GM19438 (cell line): Measurements from ENCODE around the gene NGRN.

Source experiments
- ATAC-seq: cut with Tn5 transposase; IDR thresholded peaks from one replicate; pipeline ENCODE4 v1.9.1; 2021; ENCODE audit warnings: low read depth; ENCODE audit not compliant: unreplicated experiment

Gene NGRN, protein sequence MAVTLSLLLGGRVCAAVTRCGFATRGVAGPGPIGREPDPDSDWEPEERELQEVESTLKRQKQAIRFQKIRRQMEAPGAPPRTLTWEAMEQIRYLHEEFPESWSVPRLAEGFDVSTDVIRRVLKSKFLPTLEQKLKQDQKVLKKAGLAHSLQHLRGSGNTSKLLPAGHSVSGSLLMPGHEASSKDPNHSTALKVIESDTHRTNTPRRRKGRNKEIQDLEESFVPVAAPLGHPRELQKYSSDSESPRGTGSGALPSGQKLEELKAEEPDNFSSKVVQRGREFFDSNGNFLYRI

DNA sequence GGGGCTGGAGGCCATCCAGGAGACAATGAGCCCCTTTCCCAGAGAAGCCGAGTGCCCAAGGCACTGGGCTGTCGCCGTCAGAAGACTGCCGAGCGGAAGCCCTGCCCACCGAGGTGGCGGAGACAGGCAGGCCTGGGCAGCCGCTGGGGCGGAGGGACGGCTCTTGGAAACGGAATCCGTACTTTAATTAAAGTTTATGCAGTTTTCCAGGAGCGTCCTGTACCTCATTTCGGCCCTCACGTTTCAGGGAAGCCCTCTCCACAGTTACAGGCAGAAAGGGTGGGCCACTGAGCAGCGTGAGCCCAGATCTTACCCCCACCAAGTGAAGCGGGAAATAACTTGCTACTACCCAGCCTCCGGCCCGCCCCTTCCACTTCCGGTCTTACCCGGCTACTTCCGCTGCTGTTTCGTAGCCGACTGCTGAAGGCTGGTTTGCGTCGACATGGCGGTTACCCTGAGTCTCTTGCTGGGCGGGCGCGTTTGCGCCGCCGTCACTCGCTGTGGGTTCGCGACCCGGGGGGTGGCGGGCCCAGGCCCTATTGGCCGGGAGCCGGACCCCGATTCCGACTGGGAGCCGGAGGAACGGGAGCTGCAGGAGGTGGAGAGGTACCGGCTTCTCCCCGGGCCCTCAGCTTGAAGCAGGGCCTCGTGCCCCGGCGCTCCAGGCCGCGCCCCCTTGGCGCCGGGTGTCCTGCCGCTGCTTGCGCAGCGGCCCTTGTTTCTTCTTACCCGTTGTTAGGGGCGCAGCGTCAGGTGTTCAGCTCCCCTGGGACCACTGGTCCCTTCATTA lies at the start of gene NGRN:
Gene NGRN, plus strand, starts transcription at position 402 of the 790 bp plus-strand sequence. Its CDS starts 41 bp downstream, at position 443.
- ATAC-seq: peak; percentile 94

DNA sequence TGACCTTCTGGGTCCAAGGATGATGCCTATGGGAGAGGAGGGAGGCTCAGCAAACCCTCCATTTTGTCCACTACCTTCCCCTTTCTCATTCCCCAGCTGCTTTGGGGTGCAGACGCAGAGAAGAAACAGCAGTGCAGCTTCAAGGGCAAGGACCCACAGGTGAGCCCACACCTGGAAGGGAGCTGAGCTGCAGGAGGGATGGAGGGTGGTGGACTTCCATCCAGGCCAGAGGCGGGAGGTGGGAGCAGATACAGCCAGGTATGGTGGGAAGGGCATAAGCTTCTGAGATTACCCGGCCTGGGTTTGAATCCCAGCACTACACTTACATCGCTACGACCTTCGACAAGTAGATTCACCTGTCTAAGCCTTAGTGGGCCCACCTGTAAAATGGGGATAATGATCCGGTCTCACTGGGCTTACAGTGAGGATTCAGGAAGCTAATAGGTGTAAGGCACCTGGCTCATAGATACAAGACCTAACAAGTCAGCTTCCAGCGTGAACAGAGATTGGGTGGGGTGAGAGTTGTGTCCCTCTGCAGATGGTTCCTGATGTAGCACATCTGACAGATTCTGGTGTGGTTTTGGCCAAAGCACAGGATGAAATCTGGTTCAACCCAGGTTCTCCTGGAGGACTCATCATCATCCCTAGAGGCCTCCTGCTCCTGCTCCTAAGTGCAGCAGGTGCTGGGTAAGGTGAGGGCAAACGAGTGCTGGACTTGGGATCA lies 47.6 kb upstream of the NGRN start:
- ATAC-seq: no peak

DNA sequence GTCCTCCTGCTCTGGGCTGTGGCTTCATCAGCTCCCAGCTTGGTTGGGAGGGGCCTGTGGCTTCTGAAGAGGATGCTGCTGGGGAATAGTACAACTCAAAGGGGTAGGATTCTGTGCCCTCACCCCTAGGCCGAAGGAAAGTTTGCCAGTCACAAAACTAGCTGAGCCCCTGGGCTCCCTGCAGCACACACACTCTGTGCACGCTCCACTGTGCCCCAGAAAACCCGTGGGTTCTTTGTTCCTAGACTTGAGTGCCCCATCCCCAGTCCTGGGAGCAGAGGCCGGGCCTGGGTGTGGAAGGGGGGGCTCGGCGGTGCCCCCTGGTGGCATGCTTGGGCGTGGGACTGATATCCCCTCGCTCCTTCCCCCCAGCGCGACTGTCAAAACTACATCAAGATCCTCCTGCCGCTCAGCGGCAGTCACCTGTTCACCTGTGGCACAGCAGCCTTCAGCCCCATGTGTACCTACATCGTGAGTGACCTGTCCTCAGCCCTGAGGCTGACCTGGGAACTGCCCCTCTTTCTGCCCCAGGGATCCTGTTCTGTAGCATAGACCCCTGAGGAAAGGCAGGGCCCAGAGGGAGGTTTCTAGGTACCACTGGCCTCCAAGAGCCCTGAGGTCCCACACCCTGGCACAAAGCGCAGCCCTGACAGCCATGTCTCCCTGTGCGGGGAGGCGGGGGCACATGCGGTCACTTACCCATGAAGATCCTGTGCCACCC lies 45.9 kb upstream of the NGRN start:
- ATAC-seq: no peak

DNA sequence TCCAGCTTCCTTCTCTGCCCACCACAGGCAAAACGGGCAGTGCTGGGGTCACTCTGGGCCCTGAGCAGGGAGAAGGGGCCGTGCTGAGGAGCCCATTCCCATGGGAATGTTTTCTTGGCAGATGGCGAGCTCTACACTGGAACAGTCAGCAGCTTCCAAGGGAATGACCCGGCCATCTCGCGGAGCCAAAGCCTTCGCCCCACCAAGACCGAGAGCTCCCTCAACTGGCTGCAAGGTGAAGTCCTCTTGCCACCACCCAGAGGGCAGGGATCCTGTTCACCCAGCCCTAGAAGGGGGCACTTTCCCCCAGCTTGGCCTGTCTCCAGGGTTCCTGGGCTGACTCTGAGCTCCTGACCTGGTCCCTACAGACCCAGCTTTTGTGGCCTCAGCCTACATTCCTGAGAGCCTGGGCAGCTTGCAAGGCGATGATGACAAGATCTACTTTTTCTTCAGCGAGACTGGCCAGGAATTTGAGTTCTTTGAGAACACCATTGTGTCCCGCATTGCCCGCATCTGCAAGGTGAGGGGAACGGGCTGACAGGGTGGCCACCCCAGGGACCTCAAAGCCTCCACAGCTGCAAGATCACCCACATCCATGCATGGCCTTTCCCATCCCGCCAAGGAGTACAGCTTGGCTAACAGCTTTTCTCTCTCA lies 44.1 kb upstream of the NGRN start:
- ATAC-seq: no peak

DNA sequence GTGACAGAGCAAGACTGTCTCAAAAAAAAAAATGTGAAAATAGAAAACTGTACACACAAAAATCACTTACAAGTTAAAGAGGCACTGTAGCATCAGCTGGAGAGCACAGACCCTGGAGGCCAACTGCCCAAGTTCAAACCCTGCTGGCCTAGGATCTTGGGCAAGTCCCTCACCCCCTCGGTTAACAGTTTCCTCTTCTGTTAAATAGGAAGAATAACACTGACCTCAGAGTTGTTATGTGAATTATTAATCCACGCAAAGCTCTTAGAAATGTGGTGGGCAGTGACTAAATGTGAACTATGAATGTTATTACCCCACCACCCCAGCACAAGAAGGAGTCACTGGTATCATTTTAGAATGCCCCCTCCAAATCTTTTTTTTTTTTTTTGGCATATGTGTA lies 42.9 kb upstream of the NGRN start:
- no peak for ATAC-seq

DNA sequence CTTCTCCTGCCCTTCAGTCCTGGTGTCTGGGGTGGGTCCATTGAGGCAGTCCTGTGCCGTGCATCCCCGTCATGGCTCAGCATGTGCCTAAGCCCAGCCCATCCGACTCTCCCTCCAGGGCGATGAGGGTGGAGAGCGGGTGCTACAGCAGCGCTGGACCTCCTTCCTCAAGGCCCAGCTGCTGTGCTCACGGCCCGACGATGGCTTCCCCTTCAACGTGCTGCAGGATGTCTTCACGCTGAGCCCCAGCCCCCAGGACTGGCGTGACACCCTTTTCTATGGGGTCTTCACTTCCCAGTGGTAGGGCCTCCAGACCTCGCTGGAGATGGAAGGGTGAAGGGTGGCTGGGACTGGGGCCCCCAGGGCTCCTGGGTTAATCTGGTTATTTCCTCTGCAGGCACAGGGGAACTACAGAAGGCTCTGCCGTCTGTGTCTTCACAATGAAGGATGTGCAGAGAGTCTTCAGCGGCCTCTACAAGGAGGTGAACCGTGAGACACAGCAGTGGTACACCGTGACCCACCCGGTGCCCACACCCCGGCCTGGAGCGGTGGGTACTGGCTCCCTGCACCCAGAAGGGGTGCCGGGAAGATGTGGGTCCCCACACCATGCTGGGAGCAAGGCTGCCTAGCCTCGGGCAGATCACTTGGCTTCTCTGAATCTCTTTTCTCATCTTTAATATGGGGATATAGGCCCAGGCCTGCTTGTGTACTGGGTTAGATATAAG lies 41.9 kb upstream of the NGRN start:
- no peak for ATAC-seq

DNA sequence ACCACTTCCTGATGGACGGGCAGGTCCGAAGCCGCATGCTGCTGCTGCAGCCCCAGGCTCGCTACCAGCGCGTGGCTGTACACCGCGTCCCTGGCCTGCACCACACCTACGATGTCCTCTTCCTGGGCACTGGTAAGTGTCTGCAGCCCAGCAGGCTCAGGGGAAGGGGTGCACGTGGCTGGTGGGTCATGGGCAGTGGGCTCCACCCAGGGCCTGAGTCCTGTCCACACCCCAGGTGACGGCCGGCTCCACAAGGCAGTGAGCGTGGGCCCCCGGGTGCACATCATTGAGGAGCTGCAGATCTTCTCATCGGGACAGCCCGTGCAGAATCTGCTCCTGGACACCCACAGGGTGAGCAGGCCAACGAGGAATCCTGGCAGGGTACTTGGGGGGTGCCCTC lies 40.4 kb upstream of the NGRN start:
- ATAC-seq: no peak

DNA sequence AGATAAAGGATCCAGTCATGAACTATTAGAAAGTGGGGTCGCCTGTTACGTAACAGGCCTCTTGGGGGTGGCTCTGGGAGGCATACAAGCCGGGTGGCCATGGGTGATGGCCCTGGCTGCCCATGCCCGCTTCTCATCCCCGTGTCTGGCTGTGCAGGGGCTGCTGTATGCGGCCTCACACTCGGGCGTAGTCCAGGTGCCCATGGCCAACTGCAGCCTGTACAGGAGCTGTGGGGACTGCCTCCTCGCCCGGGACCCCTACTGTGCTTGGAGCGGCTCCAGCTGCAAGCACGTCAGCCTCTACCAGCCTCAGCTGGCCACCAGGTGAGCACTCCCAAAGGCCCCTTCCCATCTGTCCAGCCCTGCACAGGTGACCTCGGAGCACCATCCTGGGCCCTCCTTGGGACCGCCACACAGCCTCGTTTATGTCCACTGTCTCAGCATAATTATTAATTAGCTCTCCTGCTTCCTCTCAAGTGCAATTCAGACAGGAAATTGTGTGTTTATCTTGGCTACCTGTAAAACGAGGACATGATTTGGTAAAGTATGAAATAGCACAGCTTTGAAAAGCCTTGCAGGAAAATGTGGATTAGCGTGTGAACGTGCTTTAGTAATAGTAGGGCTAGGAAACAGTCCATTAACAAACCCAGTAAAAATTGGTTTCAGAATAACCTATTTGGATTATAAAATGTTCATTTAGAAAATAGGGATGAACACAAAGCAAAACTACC lies 39.8 kb upstream of the NGRN start:
- no peak for ATAC-seq

DNA sequence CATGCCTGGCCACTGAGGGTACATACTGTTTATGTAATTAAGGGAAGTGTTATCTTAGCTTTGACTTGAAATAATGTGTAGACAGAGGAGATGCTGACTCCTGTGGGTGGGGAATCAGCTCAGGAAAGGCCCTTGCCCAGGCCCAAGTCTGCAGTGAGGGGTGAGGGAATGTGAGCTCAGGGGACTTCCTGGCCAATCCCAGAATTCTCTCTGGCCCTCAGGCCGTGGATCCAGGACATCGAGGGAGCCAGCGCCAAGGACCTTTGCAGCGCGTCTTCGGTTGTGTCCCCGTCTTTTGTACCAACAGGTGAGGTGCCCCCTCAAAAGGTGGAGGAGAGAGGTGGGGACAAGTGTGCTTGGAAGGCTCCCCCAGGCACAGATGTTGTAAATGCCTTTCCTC lies 38.1 kb upstream of the NGRN start:
- no peak for ATAC-seq

DNA sequence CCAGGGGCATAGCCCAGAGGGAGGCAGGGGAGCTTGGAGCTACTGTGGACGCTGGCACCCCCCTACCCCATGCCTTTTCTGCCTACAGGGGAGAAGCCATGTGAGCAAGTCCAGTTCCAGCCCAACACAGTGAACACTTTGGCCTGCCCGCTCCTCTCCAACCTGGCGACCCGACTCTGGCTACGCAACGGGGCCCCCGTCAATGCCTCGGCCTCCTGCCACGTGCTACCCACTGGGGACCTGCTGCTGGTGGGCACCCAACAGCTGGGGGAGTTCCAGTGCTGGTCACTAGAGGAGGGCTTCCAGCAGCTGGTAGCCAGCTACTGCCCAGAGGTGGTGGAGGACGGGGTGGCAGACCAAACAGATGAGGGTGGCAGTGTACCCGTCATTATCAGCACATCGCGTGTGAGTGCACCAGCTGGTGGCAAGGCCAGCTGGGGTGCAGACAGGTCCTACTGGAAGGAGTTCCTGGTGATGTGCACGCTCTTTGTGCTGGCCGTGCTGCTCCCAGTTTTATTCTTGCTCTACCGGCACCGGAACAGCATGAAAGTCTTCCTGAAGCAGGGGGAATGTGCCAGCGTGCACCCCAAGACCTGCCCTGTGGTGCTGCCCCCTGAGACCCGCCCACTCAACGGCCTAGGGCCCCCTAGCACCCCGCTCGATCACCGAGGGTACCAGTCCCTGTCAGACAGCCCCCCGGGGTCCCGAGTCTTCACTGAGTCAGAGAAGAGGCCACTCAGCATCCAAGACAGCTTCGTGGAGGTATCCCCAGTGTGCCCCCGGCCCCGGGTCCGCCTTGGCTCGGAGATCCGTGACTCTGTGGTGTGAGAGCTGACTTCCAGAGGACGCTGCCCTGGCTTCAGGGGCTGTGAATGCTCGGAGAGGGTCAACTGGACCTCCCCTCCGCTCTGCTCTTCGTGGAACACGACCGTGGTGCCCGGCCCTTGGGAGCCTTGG lies 37.4 kb upstream of the NGRN start:
- ATAC-seq: no peak

DNA sequence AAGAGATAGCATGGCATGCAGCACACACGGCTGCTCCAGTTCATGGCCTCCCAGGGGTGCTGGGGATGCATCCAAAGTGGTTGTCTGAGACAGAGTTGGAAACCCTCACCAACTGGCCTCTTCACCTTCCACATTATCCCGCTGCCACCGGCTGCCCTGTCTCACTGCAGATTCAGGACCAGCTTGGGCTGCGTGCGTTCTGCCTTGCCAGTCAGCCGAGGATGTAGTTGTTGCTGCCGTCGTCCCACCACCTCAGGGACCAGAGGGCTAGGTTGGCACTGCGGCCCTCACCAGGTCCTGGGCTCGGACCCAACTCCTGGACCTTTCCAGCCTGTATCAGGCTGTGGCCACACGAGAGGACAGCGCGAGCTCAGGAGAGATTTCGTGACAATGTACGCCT lies 36.5 kb upstream of the NGRN start:
- ATAC-seq: no peak

DNA sequence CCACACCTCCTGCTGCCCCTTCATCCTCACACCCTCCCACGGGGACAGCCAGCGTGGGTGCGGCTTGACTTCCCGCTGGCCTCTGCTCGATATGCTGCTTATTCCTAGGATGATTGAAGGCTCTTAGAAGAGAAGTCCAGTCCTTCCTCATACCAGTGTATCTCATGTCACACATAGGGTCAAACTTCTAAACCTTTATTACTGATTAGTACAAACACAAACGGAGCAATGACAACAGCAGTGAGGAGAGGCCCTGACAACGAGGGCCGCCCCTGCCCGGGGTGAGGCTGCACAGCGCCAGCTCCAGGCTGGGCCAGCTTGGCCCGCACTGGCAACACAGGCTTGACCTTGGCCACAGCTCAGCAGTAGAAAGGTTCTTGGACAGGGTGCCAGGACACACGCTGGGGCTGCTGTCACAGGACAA lies 35.4 kb upstream of the NGRN start:
- no peak for ATAC-seq

DNA sequence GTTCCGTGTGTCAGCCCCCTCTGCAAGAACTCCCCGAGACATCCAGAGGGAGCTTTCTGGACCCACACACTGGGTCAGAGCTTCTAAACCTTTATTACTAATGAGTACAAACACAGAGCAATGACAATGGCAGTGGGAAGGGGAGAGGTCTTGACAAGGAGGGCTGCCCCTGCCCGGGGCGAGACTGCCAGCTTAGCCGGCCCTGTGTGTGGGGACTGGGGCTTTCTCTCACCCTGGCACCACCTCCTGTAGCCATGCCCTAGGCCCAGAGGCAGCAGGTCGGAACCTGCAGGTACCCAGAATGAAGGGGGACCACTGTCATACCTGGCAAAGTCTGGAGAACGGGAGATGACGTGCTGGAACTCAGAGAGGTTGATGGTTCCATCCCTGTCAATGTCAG lies 34.9 kb upstream of the NGRN start:
- no peak for ATAC-seq

DNA sequence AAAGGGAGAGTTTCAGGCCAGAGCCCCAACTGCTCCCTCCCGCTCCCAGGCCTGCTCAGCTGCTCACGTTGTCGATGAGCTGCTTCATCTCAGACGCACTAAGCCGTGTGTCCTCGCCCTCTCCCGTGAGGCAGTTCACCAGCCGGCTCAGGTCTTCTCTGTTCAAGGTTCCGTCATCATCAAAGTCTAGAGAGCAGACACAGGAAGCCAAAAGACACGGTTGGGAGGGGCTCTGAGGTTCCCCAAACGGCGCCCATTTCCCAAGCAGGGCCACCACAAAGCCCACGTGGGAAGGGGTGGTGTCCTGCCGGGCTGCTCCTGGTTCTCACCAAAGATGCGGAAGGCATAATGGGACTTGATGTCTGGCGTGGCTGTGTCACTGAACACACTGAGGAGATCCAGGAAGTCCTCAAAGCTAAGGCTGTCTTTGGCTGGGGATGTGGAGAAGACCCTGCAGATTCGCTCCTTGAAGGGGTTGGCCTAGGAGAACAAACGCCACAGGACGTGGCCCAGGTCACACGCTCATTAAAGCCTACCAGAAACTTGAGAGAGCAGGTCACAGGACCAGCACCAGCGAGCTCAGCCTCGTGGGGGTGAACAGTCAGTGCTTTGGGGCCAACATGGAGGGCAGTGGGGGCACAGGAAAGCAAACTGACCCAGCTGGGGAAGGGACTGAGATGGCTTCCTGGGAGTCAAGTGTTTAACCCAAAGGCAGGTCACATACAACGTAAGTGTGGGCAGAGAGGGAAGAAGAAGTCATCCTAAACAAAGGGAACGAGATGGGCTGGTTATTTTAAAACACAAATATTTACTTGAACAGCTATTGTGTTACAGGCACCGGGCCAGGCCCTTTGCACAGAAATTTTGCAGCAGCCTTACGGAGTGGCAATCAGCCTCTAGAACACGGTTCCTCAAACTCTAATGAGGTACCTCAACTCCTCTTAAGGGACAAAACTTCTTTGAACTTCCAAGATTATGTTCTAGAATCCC lies 34.1 kb upstream of the NGRN start:
- no peak for ATAC-seq

DNA sequence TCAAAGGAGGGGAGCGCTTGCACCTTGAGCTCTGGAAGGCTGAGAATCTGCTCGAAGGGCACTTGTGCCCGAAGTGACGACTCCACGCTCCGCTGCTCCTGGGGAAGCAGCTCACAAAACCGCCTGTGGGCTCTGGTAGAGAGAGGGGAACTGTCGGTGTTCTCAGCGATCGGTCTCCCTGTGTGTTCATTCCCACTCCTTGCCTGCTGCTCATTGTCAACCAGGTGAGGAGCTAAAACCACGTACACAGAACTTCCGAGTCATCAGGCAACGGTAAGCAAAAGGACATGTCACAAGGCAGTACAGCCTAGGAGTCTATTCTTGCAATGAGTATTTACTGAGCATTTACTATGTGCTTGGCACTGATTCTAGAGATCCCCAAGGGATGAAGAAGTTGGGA lies 33.3 kb upstream of the NGRN start:
- no peak for ATAC-seq

DNA sequence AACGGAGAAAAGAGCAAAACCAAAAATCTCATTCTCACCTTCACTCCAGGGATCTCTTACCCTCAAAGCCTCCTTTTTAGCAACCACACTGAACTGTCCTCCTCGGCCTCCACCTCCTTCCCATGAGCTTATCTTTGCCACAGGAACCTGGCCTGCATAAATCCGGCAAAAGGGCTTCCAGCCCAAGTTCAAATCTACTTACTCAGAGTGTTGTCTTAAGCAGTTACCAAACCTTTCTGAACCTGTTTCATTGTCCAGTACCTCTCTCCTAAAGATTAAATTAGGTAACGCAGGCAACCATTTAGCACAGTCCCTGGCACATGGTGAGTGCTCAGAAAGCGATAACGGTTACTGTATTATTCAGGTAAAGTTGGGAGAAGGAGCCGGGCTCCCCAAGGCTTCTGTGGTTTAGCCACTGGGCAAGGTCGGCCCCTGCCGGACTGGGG lies 32.5 kb upstream of the NGRN start:
- ATAC-seq: no peak
